GM12801 (cell line): Measurements from ENCODE around the gene BUD31.

Source experiments
- CTCF ChIP-seq: IDR thresholded peaks from one replicate; pipeline ENCODE4 v1.5.1; 2011; ENCODE audit warnings: control low read depth; ENCODE audit not compliant: insufficient read length; ENCODE audit errors: extremely low read depth

The BUD31 gene

GRCh38 chr7:99457650-99458493 lies 49.1 kb downstream of the BUD31 start:
- no peak for TF ChIP-seq CTCF

DNA sequence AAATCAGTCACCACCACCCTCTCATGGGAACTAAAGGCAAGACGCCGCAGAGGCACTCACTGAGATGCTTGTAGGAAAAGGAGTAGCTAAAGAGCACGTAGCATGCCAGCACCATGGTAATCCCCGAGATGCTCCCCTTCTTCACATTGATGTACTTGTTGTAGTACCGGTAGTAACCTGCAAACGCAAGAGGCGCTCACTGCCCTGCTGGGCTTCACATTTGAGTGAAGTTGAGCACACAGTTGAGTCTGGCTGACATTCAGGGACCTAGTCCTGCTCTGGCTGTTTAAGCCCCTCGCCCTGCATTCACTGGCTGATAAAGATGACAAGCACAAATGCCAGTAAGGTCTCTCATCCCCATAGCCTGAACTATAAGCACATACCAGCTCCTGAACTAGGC lies 50.3 kb downstream of the BUD31 start:
- no peak for TF ChIP-seq CTCF

DNA sequence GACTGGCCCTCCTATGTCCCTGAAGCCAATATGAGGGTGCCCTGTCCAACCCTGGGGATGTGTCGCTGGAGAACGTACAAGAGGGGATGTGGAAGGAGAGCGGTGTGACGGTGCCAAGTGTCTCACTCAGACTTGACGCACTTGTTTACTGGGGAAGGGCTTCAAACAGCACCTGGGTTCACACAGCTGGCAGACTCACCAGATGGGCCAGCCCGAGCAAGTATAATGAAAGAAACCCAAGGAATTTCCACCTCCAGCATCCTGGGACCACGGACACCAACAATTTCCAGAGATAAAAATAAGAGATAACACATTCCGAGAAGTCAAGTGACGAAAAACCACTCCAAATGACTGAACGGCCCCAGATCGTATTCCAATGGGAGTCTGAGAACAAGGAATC lies 51.9 kb downstream of the BUD31 start:
- TF ChIP-seq CTCF = no peak

GRCh38 chr7:99461221-99461620 lies 52.5 kb downstream of the BUD31 start:
- no peak for TF ChIP-seq CTCF

DNA sequence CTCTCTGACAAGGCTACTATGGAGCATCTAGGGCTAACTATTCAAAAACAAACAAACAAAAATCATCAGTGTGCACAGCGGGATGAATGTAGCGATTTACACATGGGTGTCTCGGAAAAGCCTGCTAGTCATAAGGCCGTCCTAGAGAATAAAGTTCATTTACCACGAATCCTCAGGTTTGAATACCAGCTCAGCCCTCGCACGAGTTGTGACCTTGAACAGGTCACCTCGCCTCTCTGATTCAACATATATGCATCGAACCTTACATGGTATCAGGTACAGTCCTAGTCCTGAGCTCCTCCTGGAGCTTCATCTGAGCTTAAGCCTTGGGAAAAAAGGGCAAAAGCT lies 56.6 kb downstream of the BUD31 start:
- TF ChIP-seq CTCF = no peak

GRCh38 chr7:99468336-99468918 lies 59.7 kb downstream of the BUD31 start:
- TF ChIP-seq CTCF = no peak
